Stimulated activated CD8-positive, alpha-beta memory T cell treated with anti-CD3 and anti-CD28 coated beads, Interleukin-4, amount 100 ng/mL, for 24 hours (primary cell): ENCODE measurements around the gene HNRNPH2.
A peak's percentile ranks its signal among the peaks of the same experiment; 100 is the strongest.

Experiments used
- DNase-seq: peaks from one replicate; pipeline ENCODE4 v3.0.0-alpha.2; 2020; ENCODE audit warnings: low read depth

HNRNPH2 gene

GRCh38 chrX:101407748-101408531, at the start of gene HNRNPH2, which contains the start of gene GLA:
Gene HNRNPH2, plus strand, starts transcription at chrX:101408222. Its CDS starts 3,767 bp downstream, at chrX:101411989.
Gene GLA, minus strand, starts transcription at chrX:101407925. Its CDS starts 22 bp downstream, at chrX:101407903.
- DNase-seq, result peak; percentile 76

- DNase-seq, result no peak
Observed at GRCh38 chrX:101359966-101360365, 48.1 kb upstream of the HNRNPH2 start.

- DNase-seq, result no peak
Observed at GRCh38 chrX:101360390-101360789, 47.6 kb upstream of the HNRNPH2 start.

- DNase-seq, result no peak
Observed at GRCh38 chrX:101362116-101362515, 45.9 kb upstream of the HNRNPH2 start.

GRCh38 chrX:101362757-101363156, 45.3 kb upstream of the HNRNPH2 start:
- no peak for DNase-seq

GRCh38 chrX:101365301-101365795, 42.7 kb upstream of the HNRNPH2 start:
- no peak for DNase-seq

- no peak for DNase-seq
Observed at GRCh38 chrX:101368800-101369199, 39.2 kb upstream of the HNRNPH2 start.

GRCh38 chrX:101369687-101370086, 38.3 kb upstream of the HNRNPH2 start:
- no peak for DNase-seq

GRCh38 chrX:101370888-101371504, 37.0 kb upstream of the HNRNPH2 start:
- DNase-seq, result no peak

GRCh38 chrX:101377547-101377946, 30.5 kb upstream of the HNRNPH2 start:
- no peak for DNase-seq

- no peak for DNase-seq
Observed at GRCh38 chrX:101383679-101384205, 24.3 kb upstream of the HNRNPH2 start.

GRCh38 chrX:101385026-101385684, 22.9 kb upstream of the HNRNPH2 start:
- DNase-seq, result no peak

GRCh38 chrX:101385795-101386541, 22.1 kb upstream of the HNRNPH2 start, which contains the start of gene BTK:
Gene BTK, minus strand, starts transcription at chrX:101386191. Its CDS starts 10,907 bp downstream, at chrX:101375284.
- no peak for DNase-seq

- no peak for DNase-seq
Observed at GRCh38 chrX:101386542-101386885, 21.5 kb upstream of the HNRNPH2 start.

- no peak for DNase-seq
Observed at GRCh38 chrX:101388604-101389003, 19.4 kb upstream of the HNRNPH2 start.

- peak; percentile 71 for DNase-seq
Observed at GRCh38 chrX:101390664-101391525, 17.1 kb upstream of the HNRNPH2 start, which contains the start of gene RPL36A. Gene RPL36A, plus strand, starts transcription at chrX:101391011. Its CDS starts 33 bp downstream, at chrX:101391044.

- no peak for DNase-seq
Observed at GRCh38 chrX:101391831-101392230, 16.2 kb upstream of the HNRNPH2 start.

- DNase-seq, result no peak
Observed at GRCh38 chrX:101393530-101394305, 14.3 kb upstream of the HNRNPH2 start.

GRCh38 chrX:101394372-101394771, 13.7 kb upstream of the HNRNPH2 start:
- DNase-seq, result no peak

GRCh38 chrX:101395789-101396188, 12.2 kb upstream of the HNRNPH2 start:
- DNase-seq, result no peak
